Measurements from ENCODE around the gene EHMT1. TPM values are rescaled to one million over a fixed set of nuclear protein-coding genes. Genes with fewer than 3 reads are reported as not detected.

EHMT1 gene
- total and polyA plus RNA-seq, 9 of the 15 experiments (the other 6 are each of a cell fraction or from before 2014, with no cell fraction given) = 2.2 to 76.0 (median 36.4) TPM

- TF ChIP-seq NKRF (IDR thresholded peaks at IDR 0.05; ENCODE audit: borderline replicate concordance) (no peak), FOXK2 (conservative IDR thresholded peaks at IDR 0.05 in 1 of 2, IDR thresholded peaks at IDR 0.05 in 1 of 2; ENCODE audit: low read depth in 2 of 2) (no peak), ELF1 (tag; IDR thresholded peaks at IDR 0.05) (no peak), CTCF (IDR thresholded peaks at IDR 0.05 in 2 of 3, conservative IDR thresholded peaks at IDR 0.05 in 1 of 3; ENCODE audit: insufficient read depth in 2 of 3, low read depth in 1 of 3, low read length in 3 of 3) (peak; percentile 78 to 90 (median 85)), AFF4 (CRISPR knock-in tag; IDR thresholded peaks at IDR 0.05) (no peak), TAL1 (IDR thresholded peaks at IDR 0.05) (no peak), CHD2 (IDR thresholded peaks at IDR 0.05; ENCODE audit: low read depth, low read length) (no peak), DEAF1 (CRISPR knock-in tag; IDR thresholded peaks at IDR 0.05) (peak; percentile 59), GABPB2 (CRISPR knock-in tag; conservative IDR thresholded peaks at IDR 0.05) (no peak), BRCA1 (IDR thresholded peaks at IDR 0.05) (no peak), BRCA1 (CRISPR knock-in tag; IDR thresholded peaks at IDR 0.05) (no peak), CCAR2 (IDR thresholded peaks at IDR 0.05; ENCODE audit: low read depth, low read length) (no peak), HNRNPK (IDR thresholded peaks at IDR 0.05; ENCODE audit: low read depth, low read length, poor library complexity, severe bottlenecking) (no peak), EHMT2 (IDR thresholded peaks at IDR 0.05) (no peak), ZNF740 (CRISPR knock-in tag; IDR thresholded peaks at IDR 0.05) (no peak), ZNF740 (tag; IDR thresholded peaks at IDR 0.05) (no peak), ZFP30 (CRISPR knock-in tag; IDR thresholded peaks at IDR 0.05; ENCODE audit: borderline replicate concordance) (no peak)
Measured at GRCh38 chr9:137672907-137673791, 54.3 kb downstream of the EHMT1 start (continued).
